Ovary (tissue), 9 donors: Measurements from ENCODE around the gene ST6GAL1. TPM values are rescaled to one million over a fixed set of nuclear protein-coding genes. Genes with fewer than 3 reads are reported as not detected.

Experiments used
- DNase-seq, 5 donors: peaks; one replicate each; pipeline ENCODE4 v3.0.0-alpha.2; 2019 to 2020
- H3K27ac ChIP-seq, 2 donors: fragments of 200-600 bp; one replicate each; pipeline versions ENCODE4 v1.5.1 to v1.8.0; 2019 to 2022
- H3K27me3 ChIP-seq: fragments of 200-600 bp; one replicate; pipeline ENCODE4 v1.8.0; 2022
- H3K36me3 ChIP-seq: fragments of 200-600 bp; sonication (generic); one replicate; pipeline ENCODE4 v1.5.1; 2019
- H3K4me1 ChIP-seq: one replicate; pipeline ENCODE4 v1.8.1; 2013; ENCODE audit warnings: mild to moderate bottlenecking, moderate library complexity; ENCODE audit not compliant: insufficient read depth
- H3K4me3 ChIP-seq: fragments of 200-600 bp; sonication (generic); one replicate; pipeline ENCODE4 v1.5.1; 2017
- H3K9me3 ChIP-seq, 2 donors: fragments of 200-600 bp in 1 of 2; sonication (generic) in 1 of 2; one replicate each; pipeline versions ENCODE4 v1.5.1 to v1.8.1; 2013 to 2019; ENCODE audit warnings: mild to moderate bottlenecking in 1 of 2, moderate library complexity in 1 of 2
- EP300 ChIP-seq: sonication (generic); formaldehyde crosslinking; IDR thresholded peaks from one replicate; pipeline ENCODE4 v1.6.1; 2017; ENCODE audit warnings: antibody characterized with exemption
- POLR2A ChIP-seq: fragments of 450-650 bp; IDR thresholded peaks from one replicate; pipeline ENCODE4 v1.6.1; 2017; ENCODE audit warnings: antibody characterized with exemption, mild to moderate bottlenecking, moderate library complexity
- WGBS, 3 donors: extraction: QIAGEN DNeasy Blood & Tissue Kit in 1 of 3; methylation state at CpG; one replicate each; pipeline versions ENCODE4 v1.1.5 to v1.1.7; 2013 to 2017; 5-methylcytosine and 5-hydroxymethylcytosine counted together
- intact Hi-C, 4 donors: fragments of 100-400 bp; cut with DNase I; formaldehyde crosslinking; loops; one replicate each; pipeline versions ENCODE4 v1.11.0 to v1.15.1; 2022 to 2023
- polyA plus RNA-seq, 2 donors: library from polyadenylated mRNA; stranded (reverse); fragments of 200-250 nt in 1 of 2; fragments of 350-450 nt in 1 of 2; fragmentation: Illumina TruSeq in 1 of 2; extraction: RNeasy Lipid Tissue Mini Kit (QIAGEN cat#74804) in 1 of 2; gene quantifications; one replicate each; pipeline ENCODE4 v1.2.3, GENCODE V29; 2013 to 2014
- total RNA-seq, 7 donors: library from RNA; depleted of rRNA in 2 of 7; stranded (reverse); fragments of >200 nt in 2 of 7; fragmentation: NEBNext Ultra II Directional in 3 of 7; extraction: Animal tissue kit (Norgen Biotek cat#: 25700) in 3 of 7; gene quantifications; one replicate each; pipeline versions ENCODE4 v1.1.0 to v1.2.4, GENCODE V29; 2016 to 2023
- TF ChIP-seq, protein P1 (sequence below), 3 donors: fragments of 450-650 bp in 2 of 3; fragments of 200-600 bp in 1 of 3; IDR thresholded peaks; one replicate each; pipeline versions ENCODE4 v1.5.1 to v1.8.0; 2016 to 2022; ENCODE audit warnings: antibody characterized with exemption in 3 of 3, mild to moderate bottlenecking in 1 of 3
- donor health status: DM: no; HTN: no; CAD: no; lungs with moderate emphysema.
- donor health status: DM: no; HTN: no; CAD: no.
- donor health status: Bipolar disorder and iron deficiency.
- donor health status: DM: yes; HTN: yes; CAD: no.
- donor health status: DM: no; HTN: no; CAD: no.
- donor health status: DM: yes; HTN: yes; CAD: no.

ST6GAL1 gene
- total and polyA plus RNA-seq, 9 donors = 10.6 to 55.2 (median 28.1) TPM

DNA sequence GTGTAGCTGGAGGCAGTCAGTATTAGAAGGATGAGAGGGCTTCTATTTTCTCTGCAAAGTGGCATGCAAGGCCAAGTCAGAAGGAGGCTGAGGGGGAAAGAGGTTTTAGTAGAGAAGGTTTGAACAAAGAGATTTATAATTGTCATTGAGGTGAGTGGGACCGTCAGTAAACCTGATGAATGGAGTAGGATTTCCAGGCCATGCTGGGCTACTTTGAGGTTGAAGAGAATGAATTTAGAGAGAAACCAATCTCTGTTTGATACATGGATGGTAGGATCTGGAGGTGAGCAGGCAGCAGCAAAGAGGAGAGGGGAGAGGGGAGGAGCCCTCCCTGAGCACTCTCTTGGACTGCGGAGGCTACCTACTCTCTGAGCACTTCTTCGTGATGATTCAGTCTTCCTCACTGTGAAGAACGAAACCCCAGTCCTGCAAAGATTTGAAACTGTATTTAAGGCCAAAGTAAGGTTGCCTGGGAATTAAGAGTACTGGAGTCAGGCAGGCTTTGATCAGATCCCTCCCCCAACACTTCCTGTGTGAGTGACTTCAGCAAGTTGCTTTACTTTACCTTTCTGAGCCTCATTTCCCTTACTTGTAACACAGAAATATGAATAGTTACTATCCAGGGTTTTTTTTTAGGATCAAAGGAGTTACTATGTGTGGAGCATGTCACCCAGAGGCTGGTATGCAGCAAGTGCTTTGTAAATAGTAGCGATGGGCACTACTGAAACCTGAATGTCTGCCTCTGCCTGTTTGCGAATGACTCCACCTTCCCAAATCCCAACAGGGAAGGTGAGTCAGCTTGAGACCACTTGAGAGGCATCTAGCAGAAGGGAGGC is 133.2 kb downstream of the ST6GAL1 start:
- no peaks in the 10 kb centered on the region for H3K9me3 ChIP-seq
- no peak overlapping the region for H3K27ac ChIP-seq
- no peak for DNase-seq
- intact Hi-C loops = no loop called here
- no peaks in the 10 kb centered on the region for H3K27me3 ChIP-seq
- 84 to 88% (median 85%) methylated on average over 6 of the region's 6 CpGs for WGBS, 3 donors
- H3K4me1 ChIP-seq = no peaks in the 10 kb centered on the region
- TF ChIP-seq EP300 (no peak), POLR2A (no peak)
- TF ChIP-seq, protein P1, sequence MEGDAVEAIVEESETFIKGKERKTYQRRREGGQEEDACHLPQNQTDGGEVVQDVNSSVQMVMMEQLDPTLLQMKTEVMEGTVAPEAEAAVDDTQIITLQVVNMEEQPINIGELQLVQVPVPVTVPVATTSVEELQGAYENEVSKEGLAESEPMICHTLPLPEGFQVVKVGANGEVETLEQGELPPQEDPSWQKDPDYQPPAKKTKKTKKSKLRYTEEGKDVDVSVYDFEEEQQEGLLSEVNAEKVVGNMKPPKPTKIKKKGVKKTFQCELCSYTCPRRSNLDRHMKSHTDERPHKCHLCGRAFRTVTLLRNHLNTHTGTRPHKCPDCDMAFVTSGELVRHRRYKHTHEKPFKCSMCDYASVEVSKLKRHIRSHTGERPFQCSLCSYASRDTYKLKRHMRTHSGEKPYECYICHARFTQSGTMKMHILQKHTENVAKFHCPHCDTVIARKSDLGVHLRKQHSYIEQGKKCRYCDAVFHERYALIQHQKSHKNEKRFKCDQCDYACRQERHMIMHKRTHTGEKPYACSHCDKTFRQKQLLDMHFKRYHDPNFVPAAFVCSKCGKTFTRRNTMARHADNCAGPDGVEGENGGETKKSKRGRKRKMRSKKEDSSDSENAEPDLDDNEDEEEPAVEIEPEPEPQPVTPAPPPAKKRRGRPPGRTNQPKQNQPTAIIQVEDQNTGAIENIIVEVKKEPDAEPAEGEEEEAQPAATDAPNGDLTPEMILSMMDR (IDR thresholded peaks at IDR 0.05) = no peak
- no peaks in the 10 kb centered on the region for H3K36me3 ChIP-seq
- H3K4me3 ChIP-seq = no peak overlapping the region

DNA sequence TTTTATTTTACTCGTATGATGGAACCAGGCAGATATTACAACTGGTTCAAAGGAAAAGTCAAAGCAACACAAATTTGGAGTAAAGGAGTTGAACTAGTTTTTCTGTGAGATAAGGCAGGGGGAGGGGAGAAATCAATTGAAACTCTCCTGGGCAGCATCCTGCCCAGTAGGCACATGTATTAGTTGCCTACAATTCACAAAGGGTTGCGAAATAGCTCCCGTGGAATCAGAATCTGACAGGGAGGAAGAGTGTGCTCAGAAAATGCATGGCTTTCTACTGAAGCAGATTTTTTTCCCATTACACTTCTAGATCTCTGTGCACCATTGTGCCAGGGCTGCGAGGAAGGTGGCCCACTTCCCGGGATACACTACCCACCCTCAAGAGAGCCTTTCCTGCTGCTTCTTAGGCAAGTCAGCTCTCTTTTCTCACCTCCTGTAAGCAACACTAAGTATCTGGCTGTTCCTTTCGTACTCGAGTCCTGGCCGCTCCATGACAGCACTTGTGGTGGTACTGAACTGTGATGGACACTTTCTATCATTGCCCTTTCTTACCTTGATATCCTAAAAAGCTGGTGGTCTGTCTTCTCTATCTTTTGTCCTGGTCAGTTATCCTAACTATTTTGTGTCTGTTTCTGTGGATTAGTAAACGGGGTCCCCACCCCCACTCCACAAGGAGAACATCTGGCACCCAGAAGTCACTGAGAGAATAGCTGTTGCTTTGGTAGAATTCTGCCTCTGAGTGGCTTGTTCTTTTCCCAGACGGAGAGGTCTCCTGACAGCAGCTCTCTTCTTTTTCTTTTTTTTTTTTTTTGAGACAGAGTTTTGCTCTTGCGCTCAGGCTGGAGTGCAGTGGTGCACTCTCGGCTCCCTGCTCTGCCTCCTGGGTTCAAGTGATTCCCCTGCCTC is 134.1 kb downstream of the ST6GAL1 start:
- no peaks in the 10 kb centered on the region for H3K9me3 ChIP-seq
- H3K27me3 ChIP-seq = no peaks in the 10 kb centered on the region
- no peaks in the 10 kb centered on the region for H3K4me1 ChIP-seq
- H3K36me3 ChIP-seq = no peaks in the 10 kb centered on the region
- no peak overlapping the region for H3K4me3 ChIP-seq
- no peak for TF ChIP-seq EP300
- no peak overlapping the region for H3K27ac ChIP-seq
- no peak for DNase-seq
- intact Hi-C loops = no loop called here
- 73 to 82% (median 81%) methylated on average over 12 of the region's 12 CpGs for WGBS, 3 donors

DNA sequence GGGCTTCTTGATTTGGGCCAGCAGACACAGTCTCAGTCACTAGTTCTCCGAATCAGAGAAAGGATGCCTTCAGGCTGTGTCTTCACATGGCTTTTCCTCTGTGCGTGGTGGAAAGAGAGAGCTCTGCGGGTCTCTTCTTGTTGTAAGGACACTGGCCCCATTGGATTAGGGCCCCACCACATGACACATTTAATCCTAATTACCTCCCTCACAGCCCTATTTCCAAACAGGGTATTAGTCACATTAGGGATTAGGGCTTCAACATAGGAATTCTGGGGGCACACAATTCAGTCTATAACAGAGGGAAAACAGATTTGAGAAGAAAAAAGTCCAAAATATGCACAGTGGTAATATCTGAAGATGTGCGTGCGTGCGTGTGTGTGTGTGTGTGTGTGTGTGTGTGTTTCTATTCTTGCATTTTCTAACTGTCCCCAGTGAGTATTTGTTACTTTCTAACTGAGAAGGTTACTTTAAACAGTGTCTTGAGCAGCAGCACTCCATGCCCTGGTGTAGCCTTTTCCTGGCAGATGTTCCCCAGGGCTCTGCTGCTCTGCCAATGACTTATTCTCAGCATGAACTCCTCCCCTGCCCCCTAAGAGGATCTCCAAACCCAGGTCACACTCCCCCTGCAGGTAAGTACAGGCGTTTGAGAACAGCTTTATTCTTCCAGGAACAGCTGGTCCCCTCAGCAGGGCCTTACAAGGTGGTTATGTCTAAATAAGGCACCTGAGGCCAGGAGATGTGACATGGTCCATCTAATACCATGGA is 136.1 kb downstream of the ST6GAL1 start:
- no peaks in the 10 kb centered on the region for H3K36me3 ChIP-seq
- no peaks in the 10 kb centered on the region for H3K9me3 ChIP-seq
- TF ChIP-seq, protein P1 (IDR thresholded peaks at IDR 0.05) = no peak
- no peak for TF ChIP-seq POLR2A
- TF ChIP-seq EP300 = no peak
- DNase-seq = no peak
- no peaks in the 10 kb centered on the region for H3K4me1 ChIP-seq
- 68 to 78% (median 74%) methylated on average over 7 of the region's 7 CpGs for WGBS, 3 donors
- H3K27me3 ChIP-seq = no peaks in the 10 kb centered on the region
- no peak overlapping the region for H3K4me3 ChIP-seq
- H3K27ac ChIP-seq = no peak overlapping the region
- intact Hi-C loops = no loop called here

DNA sequence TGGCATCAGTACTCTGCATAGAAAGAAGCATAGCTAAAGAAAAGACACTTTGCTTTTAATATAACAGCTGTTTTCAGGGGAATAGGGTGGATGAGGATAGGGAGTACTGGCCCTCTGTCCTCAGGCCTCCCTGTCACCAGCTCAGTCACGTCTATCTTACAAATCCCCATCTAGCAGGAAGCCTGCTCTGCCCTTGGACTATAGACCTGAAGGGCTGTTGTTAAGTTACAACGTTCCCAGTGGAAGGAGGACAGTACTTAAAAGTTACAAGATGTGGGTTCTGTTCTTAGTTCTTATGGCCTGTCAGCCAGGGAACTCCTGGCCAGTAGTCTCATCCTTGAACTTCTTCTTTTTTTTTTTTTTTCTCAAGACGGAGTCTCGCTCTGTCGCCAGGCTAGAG is 138.5 kb downstream of the ST6GAL1 start:
- DNase-seq = no peak
- no peaks in the 10 kb centered on the region for H3K36me3 ChIP-seq
- no peaks in the 10 kb centered on the region for H3K27me3 ChIP-seq
- WGBS, 3 donors = 82 to 85% (median 85%) methylated on average over 5 of the region's 5 CpGs
- no peaks in the 10 kb centered on the region for H3K9me3 ChIP-seq
- TF ChIP-seq EP300 = no peak
- TF ChIP-seq POLR2A = no peak
- TF ChIP-seq, protein P1 (IDR thresholded peaks at IDR 0.05) = no peak
- no peaks in the 10 kb centered on the region for H3K4me1 ChIP-seq
- H3K4me3 ChIP-seq = no peak overlapping the region
- H3K27ac ChIP-seq = no peak overlapping the region
- intact Hi-C loops = no loop called here
